Breast epithelium (tissue), 4 donors: Measurements from ENCODE around the gene TEX22. TPM values are rescaled to one million over a fixed set of nuclear protein-coding genes. Genes with fewer than 3 reads are reported as not detected.

Source experiments
- DNase-seq, 2 donors: peaks; one replicate each; pipeline ENCODE4 v3.0.0-alpha.2; 2019; ENCODE audit warnings: low spot score in 2 of 2
- H3K27ac ChIP-seq, 2 donors: fragments of 200-600 bp; sonication (generic) in 1 of 2; one replicate each; pipeline ENCODE4 v1.5.1; 2016 to 2019; ENCODE audit warnings: mild to moderate bottlenecking in 1 of 2
- H3K27me3 ChIP-seq, 2 donors: fragments of 200-600 bp; sonication (generic) in 1 of 2; one replicate each; pipeline versions ENCODE4 v1.5.1 to v1.6.0; 2017 to 2019; ENCODE audit warnings: control low read depth in 1 of 2, mild to moderate bottlenecking in 1 of 2
- H3K36me3 ChIP-seq: fragments of 200-600 bp; one replicate; pipeline ENCODE4 v1.5.1; 2019
- H3K4me1 ChIP-seq, 2 donors: fragments of 200-600 bp; sonication (generic); one replicate each; pipeline ENCODE4 v1.5.1; 2016 to 2019; ENCODE audit warnings: control low read depth in 1 of 2
- H3K4me3 ChIP-seq, 3 donors: fragments of 200-600 bp; sonication (generic); 1 replicate in 2 of 3; 2 replicates in 1 of 3; pipeline ENCODE4 v1.5.1; 2016 to 2019; ENCODE audit warnings: mild to moderate bottlenecking in 3 of 3, moderate library complexity in 2 of 3
- H3K9me3 ChIP-seq, 2 donors: fragments of 200-600 bp; sonication (generic) in 1 of 2; one replicate each; pipeline ENCODE4 v1.5.1; 2016 to 2019; ENCODE audit warnings: control low read depth in 1 of 2
- POLR2A ChIP-seq: fragments of 450-650 bp; IDR thresholded peaks from one replicate; pipeline ENCODE4 v1.6.1; 2016; ENCODE audit warnings: antibody characterized with exemption, mild to moderate bottlenecking, moderate library complexity
- POLR2AphosphoS5 ChIP-seq, 3 donors: sonication (generic); formaldehyde crosslinking; IDR thresholded peaks; one replicate each; pipeline ENCODE4 v1.6.1; 2017; ENCODE audit warnings: antibody characterized with exemption in 3 of 3
- intact Hi-C: fragments of 100-400 bp; cut with DNase I; formaldehyde crosslinking; loops from one replicate; pipeline ENCODE4 v1.15.1; 2023; ENCODE audit warnings: low total_unique reads
- total RNA-seq, 3 donors: library from RNA; depleted of rRNA; stranded (reverse); fragments of >200 nt; gene quantifications; one replicate each; pipeline ENCODE4 v1.1.0, GENCODE V29; 2016
- TF ChIP-seq, protein P1 (sequence below), 3 donors: fragments of 450-650 bp; IDR thresholded peaks; one replicate each; pipeline ENCODE4 v1.5.1; 2016 to 2017; ENCODE audit warnings: antibody characterized with exemption in 3 of 3, mild to moderate bottlenecking in 3 of 3, moderate library complexity in 3 of 3

The TEX22 gene
- total RNA-seq, 3 donors from 2014 or later: 0.33 to 0.64 (median 0.59) TPM

GRCh38 chr14:105455766-105456660 lies 57.7 kb downstream of the TEX22 start:
- Histone ChIP-seq H3K27ac (no peak overlapping the region), H3K36me3 (no peaks in the 10 kb centered on the region), H3K27me3 (no peaks in the 10 kb centered on the region), H3K4me3 (no peak overlapping the region), H3K9me3 (no peaks in the 10 kb centered on the region), H3K4me1 (no peaks in the 10 kb centered on the region)
- DNase-seq: no peak
- intact Hi-C loops: no loop called here
- TF ChIP-seq POLR2AphosphoS5 (IDR thresholded peaks at IDR 0.05): no peak
- TF ChIP-seq POLR2A: no peak
- TF ChIP-seq, protein P1, sequence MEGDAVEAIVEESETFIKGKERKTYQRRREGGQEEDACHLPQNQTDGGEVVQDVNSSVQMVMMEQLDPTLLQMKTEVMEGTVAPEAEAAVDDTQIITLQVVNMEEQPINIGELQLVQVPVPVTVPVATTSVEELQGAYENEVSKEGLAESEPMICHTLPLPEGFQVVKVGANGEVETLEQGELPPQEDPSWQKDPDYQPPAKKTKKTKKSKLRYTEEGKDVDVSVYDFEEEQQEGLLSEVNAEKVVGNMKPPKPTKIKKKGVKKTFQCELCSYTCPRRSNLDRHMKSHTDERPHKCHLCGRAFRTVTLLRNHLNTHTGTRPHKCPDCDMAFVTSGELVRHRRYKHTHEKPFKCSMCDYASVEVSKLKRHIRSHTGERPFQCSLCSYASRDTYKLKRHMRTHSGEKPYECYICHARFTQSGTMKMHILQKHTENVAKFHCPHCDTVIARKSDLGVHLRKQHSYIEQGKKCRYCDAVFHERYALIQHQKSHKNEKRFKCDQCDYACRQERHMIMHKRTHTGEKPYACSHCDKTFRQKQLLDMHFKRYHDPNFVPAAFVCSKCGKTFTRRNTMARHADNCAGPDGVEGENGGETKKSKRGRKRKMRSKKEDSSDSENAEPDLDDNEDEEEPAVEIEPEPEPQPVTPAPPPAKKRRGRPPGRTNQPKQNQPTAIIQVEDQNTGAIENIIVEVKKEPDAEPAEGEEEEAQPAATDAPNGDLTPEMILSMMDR (IDR thresholded peaks at IDR 0.05): no peak

- Histone ChIP-seq H3K36me3 (no peaks in the 10 kb centered on the region), H3K27ac (no peak overlapping the region), H3K27me3 (no peaks in the 10 kb centered on the region)
Observed at GRCh38 chr14:105456736-105457617, 58.6 kb downstream of the TEX22 start.

DNA sequence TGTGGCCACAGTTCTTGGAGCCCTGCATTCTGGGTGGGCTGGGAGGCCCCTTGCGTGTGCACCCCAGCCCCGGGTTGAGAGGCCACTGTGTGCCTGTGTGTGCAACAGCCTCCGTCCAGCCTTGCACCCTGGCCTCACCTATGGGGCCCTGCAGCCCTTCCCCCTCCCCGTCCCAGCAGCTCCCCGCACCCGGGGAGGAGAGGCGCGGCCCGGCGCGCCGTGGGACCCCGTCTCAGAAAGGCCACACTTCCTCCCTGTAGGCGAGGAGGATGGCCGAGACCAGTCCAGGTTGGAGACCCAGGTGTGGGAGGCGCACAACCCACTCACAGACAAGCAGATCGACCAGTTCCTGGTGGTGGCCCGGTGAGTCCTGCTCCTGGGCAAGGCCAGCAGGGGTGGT lies 59.7 kb downstream of the TEX22 start:
- Histone ChIP-seq H3K4me3 (no peak overlapping the region), H3K27me3 (no peaks in the 10 kb centered on the region), H3K27ac (no peak overlapping the region), H3K9me3 (no peaks in the 10 kb centered on the region), H3K36me3 (no peaks in the 10 kb centered on the region), H3K4me1 (no peaks in the 10 kb centered on the region)
- intact Hi-C loops: no loop called here
- TF ChIP-seq POLR2AphosphoS5 (IDR thresholded peaks at IDR 0.05) (no peak), POLR2A (no peak)
- TF ChIP-seq, protein P1 (IDR thresholded peaks at IDR 0.05): no peak
- DNase-seq: no peak

More at GRCh38 chr14:105456736-105457617, 58.6 kb downstream of the TEX22 start:
- intact Hi-C loops: no loop called here
- no peak for DNase-seq
- no peaks in the 10 kb centered on the region for H3K9me3 ChIP-seq
- H3K4me1 ChIP-seq: no peaks in the 10 kb centered on the region
- H3K4me3 ChIP-seq: no peak overlapping the region
- no peak for TF ChIP-seq POLR2AphosphoS5 (IDR thresholded peaks at IDR 0.05)
- TF ChIP-seq, protein P1 (IDR thresholded peaks at IDR 0.05): no peak
- TF ChIP-seq POLR2A: no peak

- no peak for DNase-seq
- Histone ChIP-seq H3K9me3 (no peaks in the 10 kb centered on the region), H3K4me1 (no peaks in the 10 kb centered on the region), H3K4me3 (no peak overlapping the region), H3K36me3 (no peaks in the 10 kb centered on the region), H3K27ac (no peak overlapping the region), H3K27me3 (no peaks in the 10 kb centered on the region)
- TF ChIP-seq, protein P1 (IDR thresholded peaks at IDR 0.05): no peak
- no peak for TF ChIP-seq POLR2A
- TF ChIP-seq POLR2AphosphoS5 (IDR thresholded peaks at IDR 0.05): no peak
- intact Hi-C loops: no loop called here
Observed at GRCh38 chr14:105458571-105458970, 60.2 kb downstream of the TEX22 start.
